Stimulated activated CD4-positive, alpha-beta T cell treated with anti-CD3 and anti-CD28 coated beads, Interleukin-12 subunit alpha, Interleukin-12 subunit beta, amount 100 ng/mL, for 48 hours (primary cell): Measurements from ENCODE around the gene ZSWIM4.
"Not testable (repeated sequence)": the region's sequence is repeated elsewhere in the genome, so short reads cannot be mapped to it uniquely, and the experiment has no call there.

Experiments used
- DNase-seq, 3 donors: peaks; one replicate each; pipeline ENCODE4 v3.0.0-alpha.2; 2020; ENCODE audit warnings: low read depth in 2 of 3, low spot score in 1 of 3

ZSWIM4 gene

DNA sequence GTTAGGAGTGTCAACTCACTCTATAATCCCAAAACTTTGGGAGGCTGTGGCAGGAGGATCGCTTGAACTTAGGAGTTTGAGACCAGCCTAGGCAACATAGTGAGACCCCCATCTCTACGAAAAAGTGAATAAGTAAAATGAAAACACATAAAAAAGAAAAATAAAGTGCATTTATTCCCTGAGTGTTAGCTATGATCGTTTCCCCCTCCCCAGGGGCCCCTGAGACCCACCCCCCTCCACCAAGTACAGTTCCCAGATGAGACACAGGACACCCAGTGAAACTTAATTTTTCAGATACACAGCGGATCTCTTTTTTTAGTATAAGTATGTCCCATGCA is 53.1 kb downstream of the ZSWIM4 start:
- no peak for DNase-seq

DNA sequence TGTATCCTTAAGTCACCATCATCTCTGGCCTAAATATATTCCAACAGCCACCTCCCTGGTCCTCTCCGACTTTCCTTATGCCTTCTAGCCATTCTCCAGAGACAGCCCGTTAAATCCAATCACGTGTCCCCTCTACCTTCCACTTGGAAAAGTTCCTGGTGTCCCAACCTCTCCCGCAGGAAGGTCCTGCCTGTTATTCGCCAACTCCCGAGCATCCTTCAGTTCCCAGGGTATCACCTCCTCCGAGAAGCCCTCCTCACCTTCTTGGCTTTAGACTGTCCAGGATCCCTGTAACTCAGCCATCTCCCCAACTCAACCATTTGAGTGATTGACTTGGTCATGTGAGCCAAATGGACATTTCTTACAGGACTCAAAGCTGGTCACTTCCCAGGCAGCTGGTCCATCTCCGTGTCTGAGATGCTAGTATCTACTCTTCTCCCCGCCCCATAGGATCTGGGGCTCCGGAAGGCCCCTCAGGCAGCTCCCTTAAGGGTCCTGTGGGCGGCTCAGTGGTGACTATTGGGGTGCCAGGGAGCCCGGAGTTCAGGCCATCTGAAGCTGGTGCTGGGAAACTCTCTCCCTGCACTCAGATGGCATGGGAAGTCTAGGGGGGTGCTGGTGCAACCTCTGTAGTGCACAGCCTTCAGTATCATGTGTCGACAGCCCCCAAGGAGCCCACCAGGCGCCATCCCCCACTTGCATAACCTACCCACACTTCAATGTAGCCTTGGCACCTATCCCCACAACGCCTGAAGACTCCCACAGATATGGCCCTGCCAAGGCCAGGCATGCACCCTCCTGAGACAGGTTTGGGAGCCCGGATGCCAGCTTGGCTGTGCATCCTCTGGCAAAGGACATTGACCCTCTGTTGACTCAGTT is 53.8 kb downstream of the ZSWIM4 start:
- no peak for DNase-seq

DNA sequence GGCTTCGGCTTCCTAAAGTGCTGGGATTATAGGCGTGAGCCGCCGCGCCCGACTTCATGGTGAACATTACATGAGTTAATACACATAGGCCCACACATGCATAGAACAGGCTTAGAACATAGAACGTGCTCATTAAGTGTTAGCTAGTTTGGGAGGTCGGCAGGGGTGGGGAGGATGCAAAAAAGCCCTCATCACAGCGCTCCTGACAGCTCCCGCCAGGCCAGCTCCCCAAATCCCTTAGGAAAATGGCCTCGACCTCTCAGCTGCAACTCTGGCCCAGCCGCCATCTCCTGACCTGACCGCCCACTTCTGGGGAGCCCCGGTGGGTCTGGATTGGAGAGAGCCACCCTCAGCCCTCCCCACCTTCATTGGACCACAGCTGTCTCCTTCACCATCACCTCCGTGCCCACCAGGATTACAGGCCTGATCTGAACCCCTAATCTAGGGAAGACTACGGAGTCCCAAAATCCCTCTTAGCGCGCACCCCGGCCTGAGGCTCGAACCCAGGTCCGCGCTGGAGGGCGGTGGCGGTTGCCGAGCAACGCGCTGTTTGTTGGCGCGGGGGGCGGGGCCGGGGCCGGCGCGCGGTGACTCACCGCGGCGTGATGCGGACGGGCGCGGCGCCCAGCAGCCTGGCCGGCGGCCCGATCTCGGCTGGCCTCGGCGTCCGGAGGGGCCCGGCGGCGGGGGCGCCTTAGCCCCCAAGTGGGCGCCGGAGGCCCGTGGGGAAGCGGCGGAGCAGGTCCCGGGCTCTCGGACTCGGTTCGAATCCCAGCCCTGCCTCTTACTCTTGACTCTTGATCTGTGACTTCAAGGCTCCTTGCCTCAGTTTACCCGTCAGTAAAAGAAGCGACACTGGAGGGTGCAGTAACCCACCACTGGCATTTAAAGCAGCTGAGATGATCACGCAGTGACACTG is 55.0 kb downstream of the ZSWIM4 start:
- peak in 2 of 3 donors; percentile 44 to 69 for DNase-seq

DNA sequence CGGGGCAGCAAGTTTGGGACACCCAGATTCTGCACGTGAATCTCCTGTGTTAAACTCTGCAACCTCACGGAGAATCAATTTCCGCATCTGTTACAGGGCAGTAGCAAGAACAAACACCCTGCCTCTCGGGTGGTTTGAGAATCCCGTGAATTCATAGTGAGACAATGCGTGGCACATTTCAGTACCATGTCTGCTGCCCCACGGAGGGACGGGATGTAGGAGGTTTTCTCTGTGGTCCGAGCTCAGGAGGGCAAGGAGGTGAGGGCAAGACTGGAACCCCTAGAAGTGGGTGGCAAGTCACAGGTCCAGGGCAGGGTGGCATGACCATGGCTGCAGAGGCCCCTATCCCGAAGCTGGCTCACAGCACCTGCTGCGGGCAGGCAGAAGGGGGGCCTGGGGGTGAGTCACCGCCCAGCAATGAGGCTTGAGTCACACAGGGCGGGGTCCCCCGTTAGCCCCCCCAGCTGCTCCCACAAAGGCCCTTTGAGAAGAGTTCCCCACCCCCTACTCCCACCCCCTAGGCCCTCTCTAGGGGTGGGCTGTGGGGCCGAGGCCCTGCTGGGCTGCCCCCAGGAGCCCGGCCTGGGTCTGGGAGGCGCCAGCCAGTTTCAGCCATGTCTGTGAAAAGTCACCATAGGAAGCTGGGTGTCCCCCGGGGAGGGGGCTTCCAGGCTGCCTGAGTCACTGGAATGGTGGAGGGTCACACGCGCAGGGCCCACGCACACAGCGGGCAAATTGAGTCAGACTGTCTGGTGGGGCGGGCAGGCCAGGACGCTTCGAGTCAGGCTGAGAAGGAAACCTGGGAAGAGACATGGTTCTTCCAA is 55.9 kb downstream of the ZSWIM4 start:
- no peak for DNase-seq

DNA sequence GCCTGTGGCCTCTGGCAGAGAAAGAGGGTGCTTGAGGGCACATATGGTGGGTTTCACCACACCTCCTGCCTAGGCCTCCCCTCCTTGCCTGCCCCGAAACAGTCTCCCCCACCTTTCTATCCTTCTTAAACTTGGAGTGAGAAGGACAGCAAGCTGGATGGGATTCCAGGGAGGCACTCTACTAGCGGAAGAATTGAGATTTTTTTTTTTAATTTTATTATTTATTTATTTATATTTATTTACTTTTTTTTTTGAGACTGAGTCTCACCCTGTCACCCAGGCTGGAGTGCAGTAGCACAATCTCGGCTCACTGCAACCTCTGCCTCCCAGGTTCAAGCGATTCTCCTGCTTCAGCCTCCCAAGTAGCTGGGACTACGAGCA is 56.5 kb downstream of the ZSWIM4 start:
- DNase-seq = not testable (repeated sequence)

DNA sequence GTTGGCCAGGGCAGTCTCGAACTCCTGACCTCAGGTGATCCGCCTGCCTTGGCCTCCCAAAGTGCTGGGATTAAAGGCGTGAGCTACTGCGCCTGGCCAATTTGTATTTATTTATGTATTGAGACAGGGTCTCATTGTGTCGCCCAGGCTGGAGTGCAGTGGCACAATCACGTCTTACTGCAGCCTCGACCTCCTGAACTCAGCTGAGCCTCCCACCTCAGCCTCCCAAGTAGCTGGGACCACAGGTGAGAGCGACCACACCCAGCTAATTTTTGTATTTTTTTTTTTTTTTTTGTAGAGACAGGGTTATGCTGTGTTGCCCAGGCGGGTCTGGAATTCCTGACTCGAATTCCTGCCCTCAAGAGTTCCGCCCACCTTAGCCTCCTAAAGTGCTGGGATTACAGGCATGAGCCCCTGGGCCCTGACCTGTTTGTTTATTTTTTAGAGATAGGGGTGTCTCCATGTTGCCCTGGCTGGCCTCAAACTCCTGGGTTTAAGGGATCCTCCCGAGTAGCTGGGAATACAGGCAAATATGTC is 57.0 kb downstream of the ZSWIM4 start:
- not testable (repeated sequence) for DNase-seq

DNA sequence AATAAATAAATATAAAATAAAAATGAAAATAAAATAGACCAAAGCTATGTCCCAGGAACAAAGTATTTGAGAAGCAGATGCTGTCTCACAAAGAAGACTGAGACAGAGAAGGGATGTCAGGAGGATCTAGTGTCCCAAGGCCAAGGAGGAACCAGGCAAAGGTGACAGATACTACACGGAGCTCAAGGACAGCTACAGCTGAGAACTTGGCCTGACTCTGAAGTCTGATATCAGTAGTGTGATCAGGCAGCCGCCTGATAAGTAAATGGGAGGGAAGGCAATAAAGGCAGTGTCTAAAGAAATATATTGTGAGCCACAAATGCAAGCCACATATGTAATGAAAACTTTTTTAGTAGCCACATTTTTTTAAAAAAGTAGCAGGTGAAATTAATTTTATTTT is 61.3 kb downstream of the ZSWIM4 start:
- no peak for DNase-seq

DNA sequence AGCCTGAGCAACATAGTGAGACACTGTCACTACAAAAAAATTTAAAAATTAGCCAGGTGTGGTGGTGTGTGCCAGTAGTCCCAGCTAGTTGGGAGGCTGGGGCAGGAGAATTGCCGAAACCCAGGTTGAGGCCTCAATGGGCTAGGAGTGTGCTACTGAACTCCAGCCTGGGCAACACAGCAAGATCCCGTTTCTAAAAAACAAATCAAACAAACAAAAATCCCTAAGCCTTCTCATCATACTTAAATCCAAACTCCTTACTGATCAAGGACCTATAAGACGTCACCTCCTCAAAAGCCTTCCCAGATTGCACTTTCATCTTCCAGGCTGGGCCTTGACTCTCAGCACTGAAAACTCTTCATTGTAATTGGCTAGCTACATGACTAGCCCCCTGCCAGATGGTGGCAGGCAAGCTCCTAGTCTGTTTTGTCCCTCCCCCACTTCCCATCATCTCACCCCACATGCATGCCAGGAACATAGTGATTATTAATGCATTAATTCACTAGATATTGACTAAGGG is 64.2 kb downstream of the ZSWIM4 start:
- DNase-seq = no peak

DNA sequence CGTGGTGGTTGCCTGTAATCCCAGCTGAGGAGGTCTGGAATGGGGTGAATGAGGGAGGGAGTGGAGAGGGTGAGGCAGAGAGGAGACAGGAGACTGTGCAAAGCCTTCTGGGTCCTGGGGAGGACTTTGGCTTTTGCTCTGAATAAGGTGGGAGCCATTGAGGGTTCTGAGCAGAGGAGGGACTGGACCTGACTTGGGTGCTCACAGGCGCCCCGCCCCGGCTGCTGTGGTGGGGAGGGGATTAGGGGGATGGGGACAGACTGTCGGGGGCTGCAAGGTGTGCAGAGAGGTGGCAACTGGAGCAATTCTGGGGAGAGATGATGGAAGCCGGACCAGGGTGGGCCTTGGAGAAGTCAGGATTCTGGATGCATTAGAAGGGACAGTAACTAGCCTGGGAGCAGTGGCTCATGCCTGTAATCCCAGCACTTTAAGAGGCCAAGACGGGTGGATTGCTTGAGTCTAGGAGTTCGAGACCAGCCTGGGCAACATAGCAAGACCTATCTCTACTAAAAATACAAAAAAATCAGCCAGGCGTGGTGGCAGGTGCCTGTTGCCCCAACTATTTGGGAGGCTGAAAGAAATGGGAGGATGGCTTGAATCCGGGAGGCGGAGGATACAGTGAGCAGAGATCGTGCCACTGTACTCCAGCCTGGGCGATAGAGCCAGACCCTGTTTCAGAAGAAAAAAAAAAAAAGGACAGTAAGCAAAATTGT is 65.6 kb downstream of the ZSWIM4 start:
- DNase-seq = no peak

DNA sequence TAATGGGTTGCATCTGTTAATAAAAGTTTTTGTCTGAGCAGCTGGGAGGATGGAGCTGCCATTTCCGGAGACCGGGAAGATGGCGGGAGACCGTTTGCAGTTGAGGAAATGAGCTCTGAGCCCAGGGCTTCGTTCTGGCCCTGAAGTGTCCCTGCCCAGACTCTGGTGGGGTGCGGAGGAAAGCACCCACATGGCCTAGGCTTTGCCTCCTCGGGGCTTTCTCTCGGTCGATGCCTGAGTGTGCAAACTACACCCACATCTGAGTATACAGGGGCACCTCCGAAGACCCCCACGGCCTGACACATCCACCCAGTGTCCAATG is 66.1 kb downstream of the ZSWIM4 start:
- no peak for DNase-seq

DNA sequence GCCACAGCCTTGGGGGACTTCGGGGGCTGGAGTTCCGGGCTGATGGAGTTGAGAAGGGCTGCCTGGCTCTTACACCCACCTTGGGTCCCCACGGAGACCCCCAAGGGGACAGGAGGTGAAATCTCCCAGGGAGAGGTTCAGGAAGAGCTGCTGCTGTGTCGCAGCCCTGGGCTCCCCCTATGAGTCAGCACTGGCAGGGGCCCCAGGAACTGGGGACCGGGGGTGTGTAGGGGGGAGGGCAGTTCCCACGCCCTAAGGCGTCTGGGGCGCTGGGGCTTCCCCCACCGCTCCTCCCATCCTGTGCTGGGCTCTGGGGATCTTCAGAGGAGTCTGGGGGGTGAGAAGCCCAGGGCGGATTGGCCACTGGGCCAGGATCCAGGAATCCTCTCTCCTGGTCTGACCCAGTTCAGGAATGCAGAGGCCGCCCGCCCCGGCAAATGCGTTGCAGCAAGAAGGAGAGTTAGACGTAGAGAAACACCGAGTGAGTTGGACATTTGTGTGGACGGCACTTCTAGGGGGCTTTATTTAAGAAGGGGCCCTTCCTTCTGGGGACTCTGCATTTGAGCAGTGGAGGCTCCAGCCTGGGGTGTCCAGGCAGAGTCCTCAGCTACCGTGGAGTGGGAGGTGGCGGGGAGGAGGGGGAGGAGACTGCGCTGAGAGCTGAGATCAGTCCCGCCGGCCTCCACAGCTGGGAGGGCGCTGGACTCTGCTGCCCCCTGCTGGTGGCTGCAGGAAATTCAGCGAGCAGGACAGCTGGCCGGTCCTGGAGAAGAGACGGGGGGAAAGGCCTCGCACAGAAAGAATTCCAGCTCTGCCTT is 66.7 kb downstream of the ZSWIM4 start:
- DNase-seq = peak; percentile 79 to 87 (median 87)

DNA sequence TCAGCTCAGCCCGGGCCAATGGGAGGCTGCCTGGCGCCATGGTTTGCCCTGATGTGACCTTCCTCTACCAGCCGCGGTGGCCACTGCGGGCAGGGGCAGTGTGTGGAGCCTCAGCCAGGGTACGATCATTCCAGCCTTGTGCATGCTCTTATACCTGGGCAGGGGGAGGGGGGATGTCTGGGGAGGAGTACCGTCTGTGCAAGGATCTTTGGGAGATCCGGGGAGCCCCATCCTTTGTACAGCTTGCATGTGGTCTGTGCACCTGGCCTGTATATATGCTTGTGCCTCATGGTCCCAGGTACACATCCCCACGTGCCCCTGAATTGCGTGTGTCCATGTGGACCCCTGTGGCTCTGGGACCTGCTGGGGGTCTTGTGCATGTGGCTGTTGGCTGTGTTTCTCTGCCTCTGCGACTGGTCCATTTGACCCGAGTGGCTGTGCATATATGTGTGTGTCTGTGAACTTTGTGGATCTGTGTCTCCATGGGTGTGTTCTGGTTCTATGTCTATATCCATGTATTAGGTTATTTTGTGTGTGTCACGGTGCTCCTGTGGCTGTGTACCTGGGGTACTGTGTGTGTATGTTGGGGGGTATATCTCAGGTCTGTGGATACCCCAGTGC is 68.9 kb downstream of the ZSWIM4 start:
- no peak for DNase-seq

DNA sequence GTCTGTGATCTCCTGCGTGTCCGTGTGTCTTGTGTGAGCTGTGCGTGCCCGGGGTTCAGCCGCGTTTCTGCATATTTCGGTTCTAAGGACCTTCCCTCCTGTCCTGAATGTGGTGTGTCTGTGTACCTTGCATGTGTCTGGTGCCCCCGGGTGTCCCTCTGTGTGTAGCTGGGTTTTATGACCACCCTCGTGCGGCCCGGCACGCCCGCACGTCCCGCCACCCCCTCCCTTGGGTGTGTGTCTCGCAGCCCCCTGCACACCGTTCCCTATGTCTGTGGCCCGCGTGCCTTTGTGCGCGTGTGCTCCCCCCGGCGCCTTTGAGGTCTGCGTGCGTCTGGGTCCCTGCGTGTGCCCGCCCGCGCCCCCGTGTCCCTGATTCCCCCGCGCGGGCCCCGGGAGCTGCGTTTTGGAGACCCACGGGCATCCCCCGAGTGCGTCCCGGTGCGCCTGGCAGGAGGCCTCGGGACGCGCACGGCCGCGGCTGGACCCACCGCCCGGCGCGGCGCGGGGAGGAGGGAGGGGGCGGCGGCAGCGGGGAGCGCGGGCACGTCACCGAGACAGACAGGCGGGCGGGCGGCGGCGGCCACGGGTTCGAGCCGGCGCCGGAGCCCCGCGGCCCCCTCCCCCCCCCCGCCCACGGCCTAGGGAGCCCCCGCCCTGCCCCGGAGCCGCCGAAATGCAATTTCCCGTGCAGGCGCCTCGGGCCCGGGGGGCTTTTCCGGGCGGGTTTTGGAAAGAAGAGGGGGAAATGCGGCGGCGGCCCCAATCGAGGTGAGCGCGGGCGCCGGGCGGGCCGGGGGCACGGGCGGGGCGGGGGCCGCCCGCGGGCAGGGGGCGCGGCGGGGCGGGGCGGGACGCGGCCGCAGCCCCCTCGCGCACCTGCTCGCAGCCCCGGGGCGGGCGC is 69.7 kb downstream of the ZSWIM4 start:
- no peak for DNase-seq

DNA sequence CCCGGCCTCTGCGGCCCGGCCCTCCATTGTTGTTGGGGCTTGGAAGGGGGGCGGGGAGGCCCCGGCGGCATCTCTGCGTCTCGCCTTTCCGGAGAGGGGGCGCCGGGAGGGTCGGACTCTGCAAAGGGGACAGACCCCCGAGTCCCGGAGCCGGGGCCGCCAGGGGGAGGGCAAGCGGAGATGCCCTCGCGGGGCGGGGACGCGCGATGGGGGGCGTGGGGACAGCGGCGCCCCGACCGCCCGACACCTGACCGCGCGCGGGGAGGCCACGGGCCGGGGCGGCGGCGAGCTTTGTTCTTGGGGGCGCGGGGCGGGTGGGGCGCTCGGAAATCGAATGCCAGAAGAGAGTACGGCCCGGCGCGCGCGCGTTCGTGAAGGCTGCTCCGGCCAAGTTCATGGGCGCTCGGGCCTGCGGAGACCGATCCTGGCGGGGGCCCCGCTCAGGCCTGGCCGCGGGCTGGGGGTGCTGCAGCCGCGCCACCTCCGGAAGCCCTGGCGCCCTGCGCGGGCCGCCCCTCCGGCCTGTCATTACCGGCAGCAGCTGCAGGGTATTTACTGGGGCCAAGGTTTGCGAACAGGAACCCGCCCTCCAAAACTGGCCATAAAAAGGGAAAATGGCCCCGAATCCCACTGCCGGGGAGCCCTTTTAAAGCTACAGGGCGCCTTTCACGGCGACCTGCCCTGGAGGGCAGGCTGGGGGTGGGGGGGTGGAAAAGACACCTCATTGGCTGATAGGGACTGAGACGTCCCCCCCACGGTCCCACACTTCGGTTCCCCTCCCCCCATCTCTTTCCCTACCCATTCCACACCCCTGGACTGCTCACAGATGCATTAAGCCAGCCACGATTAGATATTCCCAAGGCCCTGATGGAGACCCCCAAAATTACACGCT is 70.6 kb downstream of the ZSWIM4 start:
- no peak for DNase-seq

DNA sequence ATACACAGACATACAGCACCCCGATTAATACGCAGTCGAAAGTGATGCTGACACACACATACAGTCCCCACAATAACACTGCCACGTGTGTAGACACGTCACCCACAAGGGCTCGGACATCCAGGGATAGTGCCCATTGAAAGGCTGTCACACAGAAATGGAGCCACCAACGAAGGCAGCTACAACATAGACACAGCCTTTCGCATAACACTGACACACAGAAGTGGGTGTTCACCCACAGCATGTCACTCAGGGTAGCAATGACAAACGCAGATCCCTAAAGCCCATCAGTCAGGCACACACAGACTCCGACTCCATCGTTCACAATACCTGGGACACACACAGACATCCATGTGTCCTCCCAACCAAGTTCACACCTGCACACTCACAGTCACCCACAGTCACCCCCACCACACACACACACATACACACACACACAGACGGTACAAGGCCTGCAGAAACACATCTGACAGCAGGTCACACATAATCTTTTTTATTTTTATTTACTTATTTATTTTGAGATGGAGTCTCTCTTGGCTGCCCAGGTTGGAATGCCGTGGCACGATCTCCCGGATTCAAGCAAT is 71.3 kb downstream of the ZSWIM4 start:
- DNase-seq = no peak

DNA sequence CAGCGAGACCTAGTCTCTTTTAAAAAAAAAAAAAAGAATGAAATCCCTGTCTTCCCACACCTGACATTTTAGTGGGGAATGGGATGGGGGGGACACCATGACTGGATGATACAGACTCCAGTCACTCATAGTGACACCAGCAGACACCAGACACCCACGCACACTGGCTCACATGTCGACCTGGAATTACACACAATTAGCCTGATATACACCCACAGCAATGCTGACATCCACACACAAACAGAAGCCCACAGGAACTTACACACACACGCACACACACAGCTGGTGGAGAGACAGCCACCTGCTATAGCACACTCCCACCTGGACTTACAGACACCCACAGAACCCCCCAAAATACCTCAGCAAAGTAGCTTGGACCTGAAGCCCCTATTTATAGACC is 73.4 kb downstream of the ZSWIM4 start:
- no peak for DNase-seq

DNA sequence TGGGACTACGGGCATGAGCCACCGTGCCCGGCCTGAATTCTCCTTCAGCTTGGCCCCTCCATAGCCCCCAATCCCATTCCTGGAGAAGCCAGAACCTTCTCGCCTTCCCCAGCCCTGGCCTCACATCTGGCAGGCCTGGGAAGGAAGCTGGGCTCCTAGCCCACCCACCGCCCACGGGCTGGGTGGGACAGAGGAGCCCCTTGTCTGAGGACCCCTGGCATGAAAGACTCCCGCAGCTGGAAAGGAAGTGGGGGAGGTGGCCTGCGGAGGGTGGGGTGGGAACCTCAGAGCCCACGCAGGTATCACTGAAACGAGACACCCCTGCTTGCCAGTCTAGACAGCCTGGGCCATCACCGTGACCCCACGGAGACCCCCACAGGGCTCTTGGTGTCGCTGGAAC is 74.0 kb downstream of the ZSWIM4 start:
- DNase-seq = no peak
